PC-3 (cell line): ENCODE data around the gene ZNF711. TPM values are rescaled to one million over a fixed set of nuclear protein-coding genes. Genes with fewer than 3 reads are reported as not detected.
"Not testable (repeated sequence)": the region's sequence is repeated elsewhere in the genome, so short reads cannot be mapped to it uniquely, and the experiment has no call there.

Experiments
- ATAC-seq: fragments of 200-7000 bp; cut with Tn5 transposase; 2 replicates; pipeline ENCODE4 v1.9.1; 2020; ENCODE audit warnings: mild to moderate bottlenecking, moderate library complexity
- BruUV-seq: library from RNA; stranded (reverse); fragments of 400-500 nt; replicated peaks from 2 replicates; lab custom pipeline; 2021; lab: Mats Ljungman, UMichigan
- CTCF ChIA-PET: fragments of 300-600 bp; sonication (Branson Sonifier 250); formaldehyde crosslinking; loops from one replicate; lab custom pipeline; 2022; ENCODE audit warnings: antibody characterized with exemption; lab: Charles Lee
- POLR2A ChIA-PET: fragments of 300-600 bp; sonication (Branson Sonifier 250); formaldehyde crosslinking; loops from one replicate; lab custom pipeline; 2022; ENCODE audit warnings: antibody characterized with exemption; ENCODE audit not compliant: unreplicated experiment; lab: Charles Lee
- DNase-seq: peaks from one replicate; pipeline ENCODE4 v3.0.0-alpha.2; 2015
- H2AFZ ChIP-seq: fragments of 300-600 bp; sonication (generic); 2 replicates; pipeline ENCODE4 v1.6.0; 2016; ENCODE audit warnings: antibody characterized with exemption, low read length
- H3F3A ChIP-seq: fragments of 300-600 bp; sonication (generic); one replicate; pipeline ENCODE4 v1.6.0; 2017; ENCODE audit warnings: antibody characterized with exemption, low read length, control low read depth, mild to moderate bottlenecking; ENCODE audit not compliant: unreplicated experiment
- H3K27ac ChIP-seq: fragments of 300-600 bp; sonication (generic); 2 replicates; pipeline ENCODE4 v1.5.1; 2016; ENCODE audit warnings: mild to moderate bottlenecking, low read length
- H3K27me3 ChIP-seq: fragments of 300-600 bp; sonication (generic); 2 replicates; pipeline ENCODE4 v1.6.1; 2016; ENCODE audit warnings: low read length, mixed read lengths
- H3K36me3 ChIP-seq: fragments of 300-600 bp; sonication (generic); 2 replicates; pipeline ENCODE4 v1.6.1; 2016; ENCODE audit warnings: low read depth, mixed run types, low read length, mixed read lengths
- H3K4me1 ChIP-seq: fragments of 300-600 bp; sonication (generic); 2 replicates; pipeline ENCODE4 v1.5.1; 2016; ENCODE audit warnings: low read length; ENCODE audit not compliant: insufficient read depth
- H3K4me2 ChIP-seq: fragments of 300-600 bp; sonication (generic); 2 replicates; pipeline ENCODE4 v1.6.0; 2016; ENCODE audit warnings: low read length
- H3K4me3 ChIP-seq: fragments of 300-600 bp; sonication (generic); 2 replicates; pipeline ENCODE4 v1.5.1; 2016; ENCODE audit warnings: mild to moderate bottlenecking, low read length, mixed read lengths
- H3K79me2 ChIP-seq: fragments of 300-600 bp; sonication (generic); 2 replicates; pipeline ENCODE4 v1.6.1; 2017; ENCODE audit warnings: low read length, mixed read lengths
- H3K9ac ChIP-seq: fragments of 300-600 bp; sonication (generic); 2 replicates; pipeline ENCODE4 v1.6.0; 2016; ENCODE audit warnings: mild to moderate bottlenecking, low read length
- H3K9me2 ChIP-seq: fragments of 300-600 bp; sonication (generic); replicated peaks from 2 replicates; pipeline ENCODE4 v1.6.1; 2016; ENCODE audit warnings: mixed run types, low read length, mixed read lengths
- H3K9me3 ChIP-seq: fragments of 300-600 bp; sonication (generic); 2 replicates; pipeline ENCODE4 v1.6.1; 2016; ENCODE audit warnings: low read length, mixed read lengths
- H4K20me1 ChIP-seq: fragments of 300-600 bp; sonication (generic); 2 replicates; pipeline ENCODE4 v1.6.1; 2016; ENCODE audit warnings: low read length, mixed read lengths
- CTCF ChIP-seq: fragments of 300-600 bp; sonication (generic); conservative IDR thresholded peaks from 2 replicates; pipeline ENCODE4 v1.5.1; 2017; ENCODE audit warnings: antibody characterized with exemption, low read depth, mild to moderate bottlenecking, low read length
- EZH2 ChIP-seq: fragments of 300-600 bp; sonication (generic); IDR thresholded peaks from one replicate; pipeline ENCODE4 v1.6.1; 2017; ENCODE audit warnings: antibody characterized with exemption, mild to moderate bottlenecking, low read length; ENCODE audit not compliant: unreplicated experiment
- EZH2phosphoT487 ChIP-seq: fragments of 300-600 bp; sonication (generic); IDR thresholded peaks from 2 replicates; pipeline ENCODE4 v1.6.1; 2018; ENCODE audit warnings: mild to moderate bottlenecking, antibody characterized with exemption, low read length, borderline replicate concordance
- intact Hi-C: fragments of 100-400 bp; cut with micrococcal nuclease; formaldehyde crosslinking; loops from 2 replicates; pipeline ENCODE4 v1.9.0; 2023
- total RNA-seq: library from RNA; depleted of rRNA; stranded (reverse); fragments of >200 nt; gene quantifications from 2 replicates; pipeline ENCODE4 v1.2.3, GENCODE V29; 2014

Gene ZNF711
- total RNA-seq, 1 experiment from 2014 or later = 1.6 TPM

DNA sequence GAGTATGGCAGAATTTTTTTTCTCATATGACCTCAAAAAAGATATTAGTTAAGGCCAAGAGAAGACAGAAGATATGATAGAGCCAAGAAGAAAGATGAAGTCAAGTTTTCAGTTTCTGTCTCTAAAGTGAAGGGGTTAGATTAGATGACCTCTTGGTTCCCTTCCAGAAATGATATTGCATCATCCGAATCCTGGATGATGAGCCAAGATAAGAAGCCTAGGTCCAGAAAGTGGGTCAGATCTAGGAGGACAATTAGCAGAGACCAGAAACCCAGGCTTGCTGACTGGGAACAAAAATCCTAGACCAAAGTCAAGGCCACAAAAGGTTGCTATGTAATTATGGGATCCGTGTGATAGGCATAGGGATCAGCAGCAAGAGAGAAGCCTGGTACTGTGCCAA lies 20.4 kb upstream of the ZNF711 start:
- TF ChIP-seq CTCF = no peak
- no peak for TF ChIP-seq EZH2phosphoT487
- TF ChIP-seq EZH2 = no peak
- no peaks in the 10 kb centered on the region for H4K20me1 ChIP-seq
- H3K9ac ChIP-seq = no peak overlapping the region
- no peaks in the 10 kb centered on the region for H3K27me3 ChIP-seq
- DNase-seq (no peak), ATAC-seq (no peak)
- H2AFZ ChIP-seq = no peak overlapping the region
- no peak overlapping the region for H3K4me3 ChIP-seq
- BruUV-seq = no TSS peak
- intact Hi-C loops = no loop called here
- no peaks in the 10 kb centered on the region for H3K4me1 ChIP-seq
- no peak overlapping the region for H3K27ac ChIP-seq
- H3K36me3 ChIP-seq = no peaks in the 10 kb centered on the region
- H3F3A ChIP-seq = no peaks in the 10 kb centered on the region
- ChIA-PET POLR2A (no interaction called here), CTCF (no interaction called here)
- H3K9me3 ChIP-seq = no peaks in the 10 kb centered on the region
- H3K9me2 ChIP-seq = no peaks in the 10 kb centered on the region
- no peaks in the 10 kb centered on the region for H3K79me2 ChIP-seq
- no peak overlapping the region for H3K4me2 ChIP-seq

DNA sequence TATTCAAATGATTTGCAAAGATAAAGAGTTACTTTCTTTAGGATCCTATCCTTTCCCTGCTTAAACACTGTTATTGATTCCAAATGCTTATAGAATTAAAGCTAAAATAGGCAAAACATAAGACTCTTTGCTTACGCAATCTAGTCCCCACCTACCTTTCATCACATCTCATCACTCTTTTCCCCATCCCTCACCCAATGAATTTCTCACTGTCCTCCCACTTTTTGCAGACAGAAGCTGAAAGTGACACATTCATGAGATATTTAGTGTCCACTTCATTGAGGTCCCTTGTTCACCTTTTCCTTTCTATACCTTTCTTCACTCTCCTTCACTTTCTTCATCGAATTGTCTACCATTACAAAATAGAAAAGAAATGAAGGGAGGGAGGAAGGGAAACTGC lies 636 bp upstream of the ZNF711 start:
- DNase-seq (no peak), ATAC-seq (no peak)
- peak overlapping the region; percentile 71 for H3K4me3 ChIP-seq
- H3K4me1 ChIP-seq = no peaks in the 10 kb centered on the region
- H3K27me3 ChIP-seq = peaks cover 18% of the 10 kb centered on the region
- H3K79me2 ChIP-seq = no peaks in the 10 kb centered on the region
- no peaks in the 10 kb centered on the region for H3K9me3 ChIP-seq
- TF ChIP-seq EZH2 = no peak
- TF ChIP-seq EZH2phosphoT487 = no peak
- no peak for TF ChIP-seq CTCF
- no peaks in the 10 kb centered on the region for H3K9me2 ChIP-seq
- BruUV-seq = no TSS peak
- H3K4me2 ChIP-seq = peak overlapping the region; percentile 90
- intact Hi-C loops = no loop called here
- ChIA-PET POLR2A (no interaction called here), CTCF (no interaction called here)
- no peaks in the 10 kb centered on the region for H3F3A ChIP-seq
- H3K27ac ChIP-seq = no peak overlapping the region
- H4K20me1 ChIP-seq = no peaks in the 10 kb centered on the region
- no peaks in the 10 kb centered on the region for H3K36me3 ChIP-seq
- H2AFZ ChIP-seq = peak overlapping the region; percentile 93
- H3K9ac ChIP-seq = no peak overlapping the region

DNA sequence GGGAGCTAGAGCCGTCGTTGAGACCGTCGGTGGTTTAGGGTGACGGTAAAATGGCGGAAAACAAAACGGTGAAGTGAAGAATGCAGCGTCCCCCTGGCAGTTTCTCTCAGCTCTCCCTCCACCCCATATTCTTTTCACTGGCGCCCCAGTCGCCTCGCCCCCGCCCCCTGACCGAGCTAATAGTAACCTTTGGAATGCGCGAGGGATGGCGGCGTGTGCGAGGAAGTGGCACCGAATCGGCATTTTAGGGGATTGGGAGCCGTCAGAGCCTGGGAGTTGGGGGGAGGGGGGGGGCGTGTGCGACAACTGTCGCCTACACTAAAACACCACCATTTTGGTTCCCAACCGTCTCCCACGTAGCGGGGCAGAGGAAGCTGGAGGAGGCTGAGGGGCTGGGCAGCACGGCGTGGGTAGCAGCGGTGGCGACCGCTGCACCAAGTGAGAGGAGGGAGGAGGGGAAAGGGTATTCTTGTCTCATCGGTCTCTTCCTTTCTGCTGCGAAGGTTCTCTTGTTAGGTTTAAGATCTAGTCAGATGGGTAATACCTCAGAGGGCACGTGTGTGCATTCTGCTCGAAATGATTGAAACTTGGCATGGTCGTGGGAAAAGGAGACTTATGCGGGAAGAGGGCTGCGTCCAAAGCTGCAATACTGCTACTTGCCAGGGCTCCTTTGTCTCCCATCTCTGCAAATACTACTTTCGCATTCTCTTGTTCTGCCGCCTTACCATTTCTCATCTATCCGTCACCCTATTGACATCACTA lies 840 bp downstream of the ZNF711 start:
- ATAC-seq (peak; percentile 47), DNase-seq (no peak)
- TSS peak; percentile 33 for BruUV-seq
- no peaks in the 10 kb centered on the region for H3F3A ChIP-seq
- CTCF ChIA-PET = no interaction called here
- no peaks in the 10 kb centered on the region for H3K36me3 ChIP-seq
- TF ChIP-seq CTCF (no peak), EZH2phosphoT487 (no peak), EZH2 (no peak)
- intact Hi-C loops = no loop called here
- H2AFZ ChIP-seq = peak overlapping the region; percentile 93
- no peak overlapping the region for H3K27ac ChIP-seq
- H3K9ac ChIP-seq = peak overlapping the region; percentile 29
- H3K27me3 ChIP-seq = peaks cover 18% of the 10 kb centered on the region
- H3K4me1 ChIP-seq = no peaks in the 10 kb centered on the region
- POLR2A ChIA-PET = interaction anchor here (0.5 kb wide), 1 partner anchor 273 kb away, joined by 9 read pairs; no protein-coding TSS in a partner anchor
- peak overlapping the region; percentile 90 for H3K4me2 ChIP-seq
- peak overlapping the region; percentile 71 for H3K4me3 ChIP-seq
- H3K9me2 ChIP-seq = no peaks in the 10 kb centered on the region
- no peaks in the 10 kb centered on the region for H3K9me3 ChIP-seq
- no peaks in the 10 kb centered on the region for H4K20me1 ChIP-seq
- H3K79me2 ChIP-seq = no peaks in the 10 kb centered on the region

DNA sequence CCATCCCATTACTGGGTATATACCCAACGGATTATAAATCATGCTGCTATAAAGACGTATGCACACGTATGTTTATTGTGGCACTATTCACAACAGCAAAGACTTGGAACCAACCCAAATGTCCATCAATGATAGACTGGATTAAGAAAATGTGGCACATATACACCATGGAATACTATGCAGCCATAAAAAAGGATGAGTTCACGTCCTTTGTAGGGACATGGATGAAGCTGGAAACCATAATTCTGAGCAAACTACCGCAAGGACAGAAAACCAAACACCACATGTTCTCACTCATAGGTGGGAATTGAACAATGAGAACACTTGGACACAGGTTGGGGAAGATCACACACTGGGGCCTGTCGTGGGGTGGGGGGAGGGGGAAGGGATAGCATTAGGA lies 41.5 kb downstream of the ZNF711 start:
- H3K36me3 ChIP-seq, H3F3A ChIP-seq, H3K4me3 ChIP-seq, POLR2A ChIA-PET, H3K9me3 ChIP-seq, H3K27ac ChIP-seq, intact Hi-C loops, H3K4me2 ChIP-seq, H3K9me2 ChIP-seq, CTCF ChIA-PET, DNase-seq, H3K79me2 ChIP-seq, BruUV-seq, H3K4me1 ChIP-seq, H2AFZ ChIP-seq, H3K9ac ChIP-seq, H4K20me1 ChIP-seq, H3K27me3 ChIP-seq, ATAC-seq: not testable (repeated sequence)
